Nucleus accumbens (tissue), 56 donors: ENCODE data around the gene EPHA1.

Source experiments
- DNase-seq, 56 donors: peaks; one replicate each; lab custom pipeline; 2025; lab: John Stamatoyannopoulos, UW

EPHA1 gene

GRCh38 chr7:143354965-143355364 lies 53.7 kb downstream of the EPHA1 start:
- no peak for DNase-seq

GRCh38 chr7:143354376-143354775 lies 54.3 kb downstream of the EPHA1 start:
- no peak for DNase-seq

- no peak for DNase-seq
These were observed 56.1 kb downstream of the EPHA1 start for GRCh38 chr7:143352531-143353002.

- DNase-seq, result no peak
These were observed 57.1 kb downstream of the EPHA1 start for GRCh38 chr7:143351574-143351973.

GRCh38 chr7:143351060-143351459 lies 57.6 kb downstream of the EPHA1 start:
- no peak for DNase-seq

GRCh38 chr7:143347950-143348349 lies 60.7 kb downstream of the EPHA1 start:
- no peak for DNase-seq

GRCh38 chr7:143346018-143346417 lies 62.6 kb downstream of the EPHA1 start:
- no peak for DNase-seq

- DNase-seq, result peak in 2 of 56 donors; percentile 14 to 44
These were observed 63.2 kb downstream of the EPHA1 start for GRCh38 chr7:143345428-143345900.

- DNase-seq, result no peak
These were observed 65.1 kb downstream of the EPHA1 start for GRCh38 chr7:143343596-143343995.

- no peak for DNase-seq
These were observed 66.8 kb downstream of the EPHA1 start for GRCh38 chr7:143341842-143342241.
